G401 (cell line): Measurements from ENCODE around the gene LPIN1. TPM values are rescaled to one million over a fixed set of nuclear protein-coding genes. Genes with fewer than 3 reads are reported as not detected.
"Not testable (repeated sequence)": the region's sequence is repeated elsewhere in the genome, so short reads cannot be mapped to it uniquely, and the experiment has no call there.

Experiments
- DNase-seq: peaks from one replicate; pipeline ENCODE4 v3.0.0-alpha.2; 2015; ENCODE audit warnings: low spot score
- in situ Hi-C: cut with HindIII; loops from 2 replicates; pipeline ENCODE4 v1.10.0; 2016; ENCODE audit warnings: low sequenced_read_pairs, mixed read lengths
- total RNA-seq: library from RNA; depleted of rRNA; stranded (reverse); fragments of >200 nt; shearing (Covaris generic); gene quantifications from 2 replicates; pipeline ENCODE4 v1.2.3, GENCODE V29; 2014

The LPIN1 gene
- total RNA-seq, 1 experiment from 2014 or later, result 30.4 TPM

DNA sequence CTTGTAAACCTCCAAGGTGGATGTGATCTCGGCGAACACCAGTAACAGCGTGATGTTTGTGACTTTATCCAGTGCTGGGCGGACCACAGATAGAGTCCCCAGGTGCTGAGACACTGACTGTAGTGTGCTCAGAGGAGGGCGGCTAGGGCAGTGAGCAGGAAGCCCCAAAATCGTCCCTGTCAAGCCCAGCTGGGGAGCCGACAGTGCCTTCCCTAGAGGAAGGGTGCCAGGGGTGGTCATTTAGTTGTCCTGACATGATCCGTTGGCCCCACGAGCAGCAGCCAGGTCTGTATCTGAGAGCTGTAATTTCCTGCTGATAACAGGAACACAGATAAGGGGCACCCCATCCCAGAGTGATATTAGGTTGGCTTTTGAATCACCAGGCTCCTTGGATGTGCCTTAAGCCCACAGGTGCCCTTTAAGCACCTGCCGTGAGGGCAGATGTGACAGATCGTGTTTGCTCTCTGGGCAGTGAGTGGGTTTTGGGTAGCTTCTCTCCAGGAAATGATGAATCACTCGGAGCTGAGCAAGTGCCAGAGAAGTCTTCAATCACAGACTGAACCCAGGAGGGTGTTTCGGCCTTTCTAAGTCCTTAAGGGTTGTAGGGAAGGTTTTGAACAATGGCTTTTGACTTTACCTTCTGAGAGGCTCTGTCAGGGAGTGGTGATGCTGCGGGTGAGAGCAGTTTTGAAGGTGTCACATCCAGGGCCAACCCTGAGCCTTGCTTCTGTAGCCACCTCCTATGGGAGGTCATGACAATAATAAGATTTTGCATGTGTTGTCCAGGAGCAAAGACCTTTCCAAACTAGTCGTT lies 7.7 kb downstream of the LPIN1 start:
- in situ Hi-C loops, result no loop called here
- peak; percentile 29 for DNase-seq

DNA sequence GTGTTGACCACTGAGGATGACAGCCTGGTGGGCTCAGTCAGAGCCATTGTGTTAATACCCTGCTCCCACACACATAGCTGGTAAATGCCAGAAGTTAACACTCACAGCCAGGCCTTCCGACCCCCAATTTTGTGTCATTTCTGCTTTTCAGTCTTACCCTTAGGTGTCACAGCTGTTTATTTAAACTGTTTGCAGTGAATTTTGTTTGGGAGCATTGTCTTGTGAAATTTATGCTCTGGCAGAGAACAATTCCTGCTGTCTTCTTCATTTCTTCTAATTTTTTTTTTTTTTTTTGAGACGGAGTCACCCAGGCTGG lies 8.2 kb downstream of the LPIN1 start:
- DNase-seq, result no peak
- in situ Hi-C loops, result no loop called here

DNA sequence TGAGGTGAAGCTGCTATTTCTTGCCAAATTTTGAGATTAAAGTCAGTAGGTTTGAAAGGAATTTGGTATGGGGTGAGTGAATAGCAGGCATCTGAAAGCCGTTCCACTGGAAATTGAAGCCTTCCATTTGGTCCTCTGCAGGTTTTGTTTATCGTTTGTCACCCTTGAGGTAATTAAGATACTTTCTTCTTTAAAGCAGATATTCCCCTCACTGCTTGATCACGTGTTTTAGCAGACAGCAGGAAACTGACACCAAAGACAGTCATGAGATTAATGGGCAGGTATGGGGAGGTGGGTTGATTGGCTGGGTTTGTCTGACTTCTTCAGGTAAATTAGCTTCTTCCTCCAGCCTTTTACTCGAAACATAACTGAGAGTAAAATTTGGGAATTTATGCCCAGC lies 10.7 kb downstream of the LPIN1 start:
- in situ Hi-C loops, result no loop called here
- no peak for DNase-seq

DNA sequence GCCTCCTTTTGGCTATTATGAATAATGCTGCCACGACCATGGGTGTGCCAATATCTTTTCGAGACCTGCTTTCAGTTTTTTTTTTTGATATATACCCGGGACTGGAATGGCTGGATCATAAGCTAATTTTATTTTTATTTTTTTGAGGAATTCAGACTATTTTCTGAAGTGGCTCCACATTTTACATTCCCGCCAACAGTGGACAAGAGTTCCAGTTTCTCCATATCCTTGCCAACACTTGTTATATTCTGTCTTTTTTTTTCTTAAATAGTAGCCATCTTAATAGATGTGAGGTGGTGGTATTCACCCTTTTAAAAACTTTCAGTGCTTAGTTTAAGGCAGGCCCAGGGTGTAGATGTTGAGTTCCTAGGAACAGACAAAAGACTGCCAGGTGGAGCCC lies 11.8 kb downstream of the LPIN1 start:
- in situ Hi-C loops, result no loop called here

DNA sequence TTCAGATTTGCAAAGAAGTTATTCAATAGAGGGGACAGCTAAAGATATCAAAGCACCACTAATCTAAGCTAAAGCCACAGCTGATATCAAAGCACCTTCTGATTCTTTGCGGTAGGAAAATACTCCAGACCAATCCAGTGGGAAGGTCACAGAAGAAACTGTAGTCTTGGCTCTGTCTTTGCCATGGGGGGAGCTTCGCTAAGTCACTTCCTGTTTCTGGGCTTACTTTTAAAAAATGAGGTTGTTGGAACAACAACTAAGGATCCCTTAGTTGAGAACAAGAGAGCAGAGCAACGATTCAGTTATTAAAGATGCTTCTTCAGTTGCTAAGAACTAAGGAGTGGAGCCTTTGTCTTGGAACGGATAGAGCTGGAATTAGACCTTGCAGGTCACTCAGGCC lies 12.2 kb downstream of the LPIN1 start:
- no peak for DNase-seq
- in situ Hi-C loops, result no loop called here

More for the DNA sequence above, 11.8 kb downstream of the LPIN1 start:
- DNase-seq, result no peak

DNA sequence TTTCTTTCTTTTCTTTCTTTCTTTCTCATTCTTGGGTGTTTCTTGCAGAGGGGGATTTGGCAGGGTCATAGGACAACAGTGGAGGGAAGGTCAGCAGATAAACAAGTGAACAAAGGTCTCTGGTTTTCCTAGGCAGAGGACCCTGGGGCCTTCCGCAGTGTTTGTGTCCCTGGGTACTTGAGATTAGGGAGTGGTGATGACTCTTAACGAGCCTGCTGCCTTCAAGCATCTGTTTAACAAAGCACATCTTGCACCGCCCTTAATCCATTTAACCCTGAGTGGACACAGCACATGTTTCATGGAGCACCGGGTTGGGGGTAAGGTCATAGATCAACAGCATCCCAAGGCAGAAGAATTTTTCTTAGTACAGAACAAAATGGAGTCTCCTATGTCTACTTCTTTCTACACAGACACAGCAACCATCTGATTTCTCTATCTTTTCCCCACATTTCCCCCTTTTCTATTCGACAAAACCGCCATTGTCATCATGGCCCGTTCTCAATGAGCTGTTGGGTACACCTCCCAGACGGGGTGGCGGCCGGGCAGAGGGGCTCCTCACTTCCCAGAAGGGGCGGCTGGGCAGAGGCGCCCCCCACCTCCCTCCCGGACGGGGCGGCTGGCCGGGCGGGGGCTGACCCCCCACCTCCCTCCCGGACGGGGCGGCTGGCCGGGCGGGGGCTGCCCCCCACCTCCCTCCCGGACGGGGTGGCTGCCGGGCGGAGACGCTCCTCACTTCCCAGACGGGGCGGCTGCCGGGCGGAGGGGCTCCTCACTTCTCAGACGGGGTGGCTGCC lies 12.9 kb downstream of the LPIN1 start:
- in situ Hi-C loops, DNase-seq: not testable (repeated sequence)

DNA sequence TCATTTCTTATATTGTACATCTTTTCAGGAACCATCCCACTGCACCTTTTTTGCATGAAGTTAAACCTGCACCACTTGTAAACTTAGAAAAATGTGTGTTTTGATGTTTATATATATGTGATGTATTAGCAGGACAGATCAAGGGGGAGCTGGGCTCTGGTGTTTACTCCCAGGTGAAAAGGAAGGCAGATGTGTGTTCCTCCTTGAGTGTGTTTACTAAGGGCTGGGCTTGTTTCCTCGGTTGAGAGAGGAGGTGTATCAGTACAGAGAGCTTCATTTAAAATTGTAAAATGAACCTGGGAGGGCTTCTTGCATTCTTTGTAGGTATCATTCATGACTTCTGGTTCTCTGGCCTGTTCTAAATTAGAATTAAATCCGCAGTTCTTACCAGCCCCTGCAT lies 14.8 kb downstream of the LPIN1 start:
- DNase-seq, result no peak
- in situ Hi-C loops, result no loop called here

DNA sequence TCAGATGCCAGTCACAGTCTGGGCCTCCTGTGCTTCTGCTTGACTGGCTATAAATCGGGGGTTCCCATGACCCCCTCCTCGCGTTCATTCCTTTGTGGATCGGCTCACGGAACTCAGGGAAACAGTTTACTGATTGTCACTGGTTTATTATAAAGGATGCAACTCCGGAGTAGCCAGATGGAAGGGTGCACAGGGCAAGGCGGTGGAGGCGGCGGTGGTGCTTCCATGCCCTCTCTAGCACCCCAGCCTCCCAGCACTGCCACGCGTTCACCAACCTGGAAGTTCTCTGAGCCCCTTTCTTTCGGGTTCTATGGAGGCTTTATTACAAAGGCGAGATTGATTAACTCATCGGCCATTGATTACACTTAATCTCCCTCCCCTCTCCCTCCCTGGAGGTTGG lies 15.6 kb downstream of the LPIN1 start:
- in situ Hi-C loops, result no loop called here
- DNase-seq, result no peak

DNA sequence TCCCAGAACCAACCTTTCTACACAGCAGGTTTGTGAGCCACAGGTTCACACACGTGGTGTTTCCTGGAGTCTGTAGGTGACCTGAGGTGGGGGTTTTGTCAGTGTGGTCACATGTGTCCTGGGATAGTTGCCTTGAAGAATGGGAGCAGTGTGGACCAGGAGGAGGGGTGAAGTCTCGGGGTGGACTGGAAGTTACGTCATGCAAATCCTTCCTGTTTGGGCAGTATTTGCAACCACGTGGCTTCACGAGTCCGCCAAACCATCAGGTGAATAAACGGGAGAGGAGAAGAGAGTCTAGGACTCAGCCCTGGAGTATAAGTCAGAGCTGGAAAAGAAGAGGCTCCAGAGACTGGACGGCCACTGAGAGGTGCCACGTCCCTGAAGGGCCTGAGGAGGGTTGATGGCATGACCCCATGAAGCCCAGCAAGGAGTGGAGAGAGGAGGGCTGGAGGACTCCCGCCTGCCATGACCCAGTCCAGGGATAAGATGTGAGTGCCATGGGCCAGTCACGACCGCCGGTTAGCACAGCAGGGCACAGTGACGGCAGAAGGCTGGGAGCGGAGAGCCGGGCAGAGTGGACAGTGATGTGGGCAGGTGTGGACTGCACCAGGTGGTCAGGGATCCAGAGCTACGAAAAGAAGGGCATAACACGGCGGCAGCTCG lies 16.5 kb downstream of the LPIN1 start:
- DNase-seq, result peak; percentile 30
- in situ Hi-C loops, result no loop called here

DNA sequence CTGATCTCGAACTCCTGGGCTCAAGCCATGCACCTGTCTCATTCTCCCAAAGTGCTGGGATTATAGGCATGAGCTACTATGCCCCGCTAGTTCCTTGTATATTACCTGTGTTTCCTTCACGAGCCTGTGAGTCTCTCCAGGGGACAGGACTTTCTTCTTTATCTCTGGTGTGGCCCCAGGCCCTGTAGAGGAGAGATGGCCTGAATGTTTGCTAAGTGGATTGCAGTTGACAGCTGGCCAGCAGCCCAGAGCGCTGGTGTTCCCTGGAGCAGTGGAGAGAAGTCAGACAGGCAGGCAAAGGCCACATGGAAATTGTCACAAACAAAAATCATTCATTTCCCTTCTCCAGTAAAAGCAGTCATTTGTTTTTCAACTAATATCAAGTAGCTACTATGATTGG lies 17.9 kb downstream of the LPIN1 start:
- DNase-seq, result peak; percentile 47
- in situ Hi-C loops, result no loop called here

DNA sequence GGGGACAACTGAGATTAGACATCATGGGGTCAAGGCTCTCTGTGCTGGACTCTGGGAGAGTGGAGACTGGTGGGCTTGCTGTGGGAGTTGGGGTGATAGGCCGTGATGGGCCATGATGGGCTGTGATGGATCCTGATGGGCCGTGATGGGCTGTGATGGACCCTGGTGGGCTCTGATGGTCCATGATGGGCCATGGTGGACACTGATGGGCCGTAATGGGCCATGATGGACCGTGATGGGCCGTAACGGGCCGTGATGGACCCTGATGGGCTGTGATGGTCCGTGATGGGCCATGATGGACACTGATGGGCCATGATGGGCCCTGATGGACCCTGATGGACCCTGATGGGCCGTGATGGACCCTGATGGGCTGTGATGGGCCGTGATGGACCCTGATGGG lies 18.5 kb downstream of the LPIN1 start:
- DNase-seq, result no peak
- in situ Hi-C loops, result no loop called here

DNA sequence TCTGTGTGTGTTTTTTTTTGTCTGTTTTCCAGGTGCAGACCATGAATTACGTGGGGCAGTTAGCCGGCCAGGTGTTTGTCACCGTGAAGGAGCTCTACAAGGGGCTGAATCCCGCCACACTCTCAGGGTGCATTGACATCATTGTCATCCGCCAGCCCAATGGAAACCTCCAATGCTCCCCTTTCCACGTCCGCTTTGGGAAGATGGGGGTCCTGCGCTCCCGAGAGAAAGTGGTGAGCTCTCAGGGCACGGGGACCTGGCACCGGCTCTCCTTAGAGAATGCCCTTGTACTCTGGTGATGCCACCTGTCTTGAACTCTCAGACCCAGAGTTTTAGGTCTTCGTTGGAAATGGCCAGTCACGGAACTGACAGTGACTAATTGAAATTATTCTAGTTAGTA lies 19.1 kb downstream of the LPIN1 start:
- in situ Hi-C loops, result no loop called here
- DNase-seq, result no peak

DNA sequence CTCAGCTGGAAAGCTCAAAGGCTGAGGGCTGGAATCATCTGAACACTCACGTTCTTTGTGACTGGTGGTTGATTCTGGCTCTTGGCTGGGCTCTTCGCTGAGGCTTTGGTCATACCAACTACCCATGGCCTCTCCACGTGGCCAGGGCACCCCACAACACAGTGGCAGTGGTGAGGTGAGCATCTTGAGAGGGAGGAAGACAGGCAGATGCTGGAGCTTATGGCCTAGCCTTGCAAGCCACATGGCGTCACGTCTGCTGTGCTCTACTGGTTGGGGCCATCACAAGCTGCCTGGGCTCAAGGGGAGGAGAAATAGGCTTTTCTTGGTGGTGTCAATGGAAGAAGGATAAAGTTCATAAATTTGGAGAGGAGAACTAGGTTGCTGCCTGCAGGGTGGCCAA lies 19.6 kb downstream of the LPIN1 start:
- in situ Hi-C loops, result no loop called here

DNA sequence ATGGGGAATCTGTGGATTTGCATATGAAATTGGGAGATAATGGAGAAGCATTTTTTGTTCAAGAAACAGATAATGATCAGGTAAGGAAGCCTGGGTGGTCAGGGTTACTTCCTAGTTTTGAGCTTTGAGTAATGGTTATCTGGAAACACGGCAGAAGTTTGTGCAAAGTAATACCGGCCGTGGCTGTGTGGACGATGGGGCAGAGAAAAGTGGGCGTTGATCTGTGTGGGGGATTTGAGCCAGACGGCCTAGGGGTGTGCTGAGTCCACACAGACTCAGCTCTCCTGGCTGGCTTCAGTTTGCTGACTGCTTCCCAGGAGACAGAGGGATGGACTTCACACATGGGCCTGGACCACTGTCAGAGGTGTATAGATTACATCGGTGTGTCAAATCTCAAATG lies 21.3 kb downstream of the LPIN1 start:
- in situ Hi-C loops, result no loop called here

More for the DNA sequence above, 19.6 kb downstream of the LPIN1 start:
- no peak for DNase-seq

DNA sequence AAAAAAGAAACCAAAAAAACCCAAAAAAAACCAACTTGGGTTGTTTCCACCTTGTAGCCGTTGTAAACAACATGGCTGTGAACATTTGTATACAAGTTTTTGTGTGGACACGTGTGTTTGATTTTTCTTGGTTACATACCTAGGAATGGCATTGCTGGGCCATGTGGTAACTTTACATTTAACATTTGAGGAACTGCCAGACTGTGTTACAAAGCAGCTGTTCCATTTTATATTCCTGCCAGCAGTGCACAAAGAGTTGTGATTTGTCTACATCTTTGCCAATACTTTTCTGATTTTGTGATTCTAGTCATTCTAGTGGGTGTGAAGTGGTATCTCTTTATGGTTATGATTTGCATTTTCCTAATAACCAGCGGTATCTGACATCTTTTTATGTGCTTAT lies 22.5 kb downstream of the LPIN1 start:
- in situ Hi-C loops, result no loop called here
- no peak for DNase-seq

More for the DNA sequence above, 21.3 kb downstream of the LPIN1 start:
- no peak for DNase-seq

DNA sequence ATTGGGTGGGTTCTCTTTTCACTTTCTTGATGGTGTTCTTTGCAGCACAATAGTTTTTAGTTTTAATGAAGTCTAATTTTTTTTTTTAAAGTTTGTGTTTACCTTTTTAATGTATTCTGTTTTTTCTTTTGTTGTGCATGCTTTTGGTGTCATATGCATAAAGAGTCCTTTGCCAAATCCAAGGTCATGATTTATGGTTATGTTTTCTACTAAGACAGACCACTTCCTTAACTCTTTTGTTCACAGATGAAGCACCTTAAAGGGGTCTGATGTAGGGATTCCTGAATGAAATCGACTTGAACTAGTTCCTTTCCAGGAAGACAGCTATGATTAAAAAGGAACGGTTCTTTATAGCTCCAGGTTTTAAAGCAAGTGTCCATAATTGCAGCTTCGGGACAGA lies 23.1 kb downstream of the LPIN1 start:
- in situ Hi-C loops, result no loop called here
- no peak for DNase-seq

DNA sequence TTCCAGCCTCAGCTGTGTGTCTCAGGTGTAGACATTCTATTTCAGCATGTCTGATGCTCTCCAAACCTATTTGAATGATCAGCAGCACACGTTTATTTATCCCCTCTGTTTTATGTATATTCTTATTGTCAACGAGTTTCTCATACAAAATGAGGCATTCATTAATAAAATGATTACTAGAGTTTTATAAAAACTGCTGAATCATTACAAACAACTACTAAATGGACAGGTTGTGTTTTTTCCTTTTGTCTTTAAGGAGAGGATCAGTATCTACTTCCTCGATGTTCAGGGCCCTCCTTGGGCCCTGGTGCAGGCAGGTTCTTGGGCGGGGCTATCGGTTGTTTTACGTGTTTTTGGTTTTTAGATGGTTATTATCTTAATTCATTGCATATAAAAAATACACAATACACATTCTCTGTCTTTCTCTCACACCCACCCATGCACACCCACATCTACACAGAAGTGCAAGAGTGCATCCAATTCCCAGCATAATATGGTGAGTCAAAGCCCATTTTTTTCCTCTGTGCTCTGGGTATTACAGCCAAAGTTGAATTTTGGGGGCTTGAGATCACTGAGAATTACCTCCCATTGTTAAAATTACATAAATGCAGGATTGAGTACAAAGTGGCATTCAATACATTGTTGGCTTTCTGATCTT lies 24.2 kb downstream of the LPIN1 start:
- in situ Hi-C loops, result no loop called here
- no peak for DNase-seq

DNA sequence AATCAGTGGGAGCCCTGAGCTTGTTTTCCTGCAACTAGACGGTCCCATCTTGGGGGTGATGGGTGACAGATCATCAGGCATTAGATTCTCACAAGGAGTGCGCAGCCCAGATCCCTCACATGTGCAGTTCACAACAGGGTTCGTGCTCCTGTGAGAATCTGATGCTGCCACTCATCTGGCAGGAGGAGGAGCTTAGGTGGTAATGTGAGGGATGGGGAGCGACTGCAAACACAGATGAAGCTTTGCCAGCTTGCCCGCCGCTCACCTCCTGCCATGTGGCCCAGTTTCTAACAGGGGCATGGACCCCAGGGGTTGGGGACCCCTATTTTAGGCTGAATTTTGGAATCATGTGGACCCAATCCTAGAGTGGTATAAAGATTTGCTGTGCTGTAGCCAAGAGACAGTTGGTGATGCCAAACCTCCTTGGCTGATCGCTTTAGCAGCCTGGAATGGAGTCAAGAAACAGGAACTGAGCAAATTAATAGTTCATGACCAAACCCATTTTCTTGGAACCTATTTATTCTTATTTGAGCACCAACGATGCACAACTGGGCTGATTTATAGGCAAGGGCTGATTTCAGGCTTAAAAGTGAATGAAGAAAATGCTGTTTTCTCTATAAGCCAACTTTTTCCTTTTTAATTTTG lies 25.7 kb downstream of the LPIN1 start:
- peak; percentile 81 for DNase-seq
- in situ Hi-C loops, result no loop called here

DNA sequence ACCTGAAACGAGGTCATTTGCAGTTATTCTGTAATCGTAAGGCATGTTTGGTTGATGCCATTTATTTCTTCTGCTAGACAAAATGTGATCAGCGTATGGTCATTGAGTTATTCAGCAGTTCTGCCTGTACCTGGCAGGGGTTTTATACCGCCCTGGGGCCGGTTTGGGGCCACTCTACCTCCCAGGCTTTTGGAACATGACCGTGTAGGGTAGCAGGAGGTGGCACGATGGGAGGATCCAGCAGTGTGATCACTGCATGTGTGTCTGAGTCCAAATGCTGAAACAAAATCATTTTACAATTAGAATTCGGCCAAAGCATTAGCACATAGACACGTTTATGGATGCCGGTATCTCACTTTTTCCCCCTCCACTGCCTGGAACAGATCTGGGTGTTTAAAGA lies 26.7 kb downstream of the LPIN1 start:
- peak; percentile 23 for DNase-seq
- in situ Hi-C loops, result no loop called here
